GM23338 (cell line): ENCODE measurements around the gene SOX11. TPM values are rescaled to one million over a fixed set of nuclear protein-coding genes. Genes with fewer than 3 reads are reported as not detected.

Source experiments
- ATAC-seq: fragments of 200-7000 bp; cut with Tn5 transposase; 3 replicates; pipeline ENCODE4 v1.9.1; 2020
- DNase-seq: peaks from one replicate; pipeline ENCODE4 v3.0.0-alpha.2; 2015; ENCODE audit warnings: low spot score
- H2AFZ ChIP-seq: fragments of 200-600 bp; sonication (generic); 2 replicates; pipeline ENCODE4 v1.8.0; 2016; ENCODE audit warnings: antibody characterized with exemption, mild to moderate bottlenecking, moderate library complexity
- H3F3A ChIP-seq: fragments of 200-600 bp; sonication (generic); replicated peaks from 2 replicates; pipeline ENCODE4 v1.8.0; 2017; ENCODE audit warnings: antibody characterized with exemption, mixed run types, low read depth
- H3K27ac ChIP-seq: fragments of 200-600 bp; sonication (generic); 2 replicates; pipeline ENCODE4 v1.6.1; 2016; ENCODE audit warnings: low read depth
- H3K27me3 ChIP-seq: fragments of 200-600 bp; sonication (generic); 2 replicates; pipeline ENCODE4 v1.8.0; 2016; ENCODE audit warnings: mild to moderate bottlenecking, mixed run types, moderate library complexity; ENCODE audit not compliant: insufficient read depth
- H3K36me3 ChIP-seq: fragments of 200-600 bp; sonication (generic); 2 replicates; pipeline ENCODE4 v1.8.0; 2016; ENCODE audit warnings: mild to moderate bottlenecking; ENCODE audit not compliant: insufficient read depth
- H3K4me1 ChIP-seq: fragments of 200-600 bp; sonication (generic); 2 replicates; pipeline ENCODE4 v1.8.0; 2016; ENCODE audit warnings: mild to moderate bottlenecking, moderate library complexity; ENCODE audit not compliant: insufficient read depth
- H3K4me2 ChIP-seq: fragments of 200-600 bp; sonication (generic); 2 replicates; pipeline ENCODE4 v1.7.1; 2017; ENCODE audit warnings: mixed run types
- H3K4me3 ChIP-seq: fragments of 200-600 bp; sonication (generic); 2 replicates; pipeline ENCODE4 v1.6.1; 2016; ENCODE audit warnings: mixed run types
- H3K79me2 ChIP-seq: fragments of 200-600 bp; sonication (generic); replicated peaks from 2 replicates; pipeline ENCODE4 v1.8.0; 2017; ENCODE audit warnings: mild to moderate bottlenecking; ENCODE audit not compliant: insufficient read depth
- H3K9me2 ChIP-seq: fragments of 200-600 bp; sonication (generic); 2 replicates; pipeline ENCODE4 v1.8.0; 2017; ENCODE audit not compliant: insufficient read depth
- H4K20me1 ChIP-seq: fragments of 200-600 bp; sonication (generic); replicated peaks from 2 replicates; pipeline ENCODE4 v1.8.0; 2017; ENCODE audit warnings: mild to moderate bottlenecking; ENCODE audit not compliant: insufficient read depth
- H3K27ac Mint-ChIP-seq: 2 replicates; pipeline ENCODE4 v1.8.0; 2020; ENCODE audit warnings: inconsistent platforms, mild to moderate bottlenecking, moderate library complexity, mixed read lengths
- H3K27me3 Mint-ChIP-seq: 3 replicates; pipeline ENCODE4 v1.8.0; 2022; ENCODE audit warnings: low read depth, mild to moderate bottlenecking, moderate library complexity, mixed read lengths, inconsistent platforms; ENCODE audit not compliant: insufficient read depth, poor library complexity
- H3K36me3 Mint-ChIP-seq: 3 replicates; pipeline ENCODE4 v1.8.0; 2021; ENCODE audit warnings: low read depth, mild to moderate bottlenecking, inconsistent platforms, moderate library complexity, mixed read lengths
- H3K4me1 Mint-ChIP-seq: 3 replicates; pipeline ENCODE4 v1.8.0; 2020; ENCODE audit warnings: mild to moderate bottlenecking, inconsistent platforms, mixed read lengths
- H3K4me3 Mint-ChIP-seq: 3 replicates; pipeline ENCODE4 v1.8.0; 2021; ENCODE audit warnings: moderate library complexity, mild to moderate bottlenecking, inconsistent platforms, mixed read lengths
- H3K9me3 Mint-ChIP-seq: 3 replicates; pipeline ENCODE4 v1.8.0; 2020; ENCODE audit warnings: moderate library complexity, mild to moderate bottlenecking, inconsistent platforms, mixed read lengths
- CREB1 ChIP-seq: fragments of 250-450 bp; sonication (Bioruptor Pico); IDR thresholded peaks from 2 replicates; pipeline ENCODE4 v1.5.0; 2020; ENCODE audit warnings: low read depth, mild to moderate bottlenecking, moderate library complexity
- EZH2 ChIP-seq: fragments of 200-600 bp; sonication (generic); IDR thresholded peaks from one replicate; pipeline ENCODE4 v1.8.0; 2017; ENCODE audit warnings: antibody characterized with exemption, mild to moderate bottlenecking, low read depth; ENCODE audit not compliant: unreplicated experiment
- EZH2phosphoT487 ChIP-seq: fragments of 200-600 bp; sonication (generic); IDR thresholded peaks from one replicate; pipeline ENCODE4 v1.8.1; 2018; ENCODE audit warnings: antibody characterized with exemption; ENCODE audit not compliant: unreplicated experiment
- JUNB ChIP-seq: IDR thresholded peaks from one replicate; pipeline ENCODE4 v1.6.1; 2016; ENCODE audit warnings: antibody characterized with exemption; ENCODE audit not compliant: unreplicated experiment
- NANOG ChIP-seq: IDR thresholded peaks from 2 replicates; pipeline ENCODE4 v1.6.1; 2016; ENCODE audit warnings: antibody characterized with exemption, borderline replicate concordance
- POLR2AphosphoS5 ChIP-seq: IDR thresholded peaks from 2 replicates; pipeline ENCODE4 v1.6.1; 2016; ENCODE audit warnings: antibody characterized with exemption, low read depth
- STAT1 ChIP-seq: IDR thresholded peaks from one replicate; pipeline ENCODE4 v1.6.1; 2016; ENCODE audit warnings: antibody characterized with exemption; ENCODE audit not compliant: unreplicated experiment
- ZNF114 ChIP-seq: fragments of 250-450 bp; sonication (Bioruptor Pico); IDR thresholded peaks from 2 replicates; pipeline ENCODE4 v1.5.0; 2020; ENCODE audit warnings: mild to moderate bottlenecking, moderate library complexity
- ZNF331 ChIP-seq: fragments of 250-450 bp; sonication (Bioruptor Pico); IDR thresholded peaks from 2 replicates; pipeline ENCODE4 v1.5.0; 2020; ENCODE audit warnings: low read depth, mild to moderate bottlenecking, moderate library complexity
- polyA plus RNA-seq: library from polyadenylated mRNA; unstranded; fragments of >200 nt; fragmentation: Nextera tagmentation; extraction: Ambion mirVana; gene quantifications from 2 replicates; pipeline ENCODE4 v1.2.1, GENCODE V29; 2016
- total RNA-seq: library from RNA; depleted of rRNA; stranded (reverse); fragments of >200 nt; shearing (Covaris generic); gene quantifications from 2 replicates; pipeline ENCODE4 v1.2.3, GENCODE V29; 2014
- TF ChIP-seq, protein P1 (sequence below): IDR thresholded peaks from 2 replicates; pipeline ENCODE4 v1.6.1; 2016; ENCODE audit warnings: antibody characterized with exemption
- TF ChIP-seq, protein P2 (sequence below): IDR thresholded peaks from one replicate; pipeline ENCODE4 v1.6.1; 2018; ENCODE audit warnings: antibody characterized with exemption; ENCODE audit not compliant: unreplicated experiment
- TF ChIP-seq, protein P3 (sequence below), 2 experiments: fragments of 200-600 bp in 1 of 2; sonication (generic) in 1 of 2; conservative IDR thresholded peaks; 2 replicates each; pipeline versions ENCODE4 v1.5.1 to v1.6.1; 2016 to 2017; ENCODE audit warnings: antibody characterized with exemption in 2 of 2, low read depth in 2 of 2, mild to moderate bottlenecking in 2 of 2, moderate library complexity in 1 of 2
- TF ChIP-seq, protein P4 (sequence below): fragments of 250-450 bp; sonication (Bioruptor Pico); IDR thresholded peaks from 2 replicates; pipeline ENCODE4 v1.5.0; 2020; ENCODE audit warnings: mild to moderate bottlenecking, moderate library complexity

SOX11 gene
- total and polyA plus RNA-seq, 2 experiments from 2014 or later = 26.5 to 33.2 TPM

DNA sequence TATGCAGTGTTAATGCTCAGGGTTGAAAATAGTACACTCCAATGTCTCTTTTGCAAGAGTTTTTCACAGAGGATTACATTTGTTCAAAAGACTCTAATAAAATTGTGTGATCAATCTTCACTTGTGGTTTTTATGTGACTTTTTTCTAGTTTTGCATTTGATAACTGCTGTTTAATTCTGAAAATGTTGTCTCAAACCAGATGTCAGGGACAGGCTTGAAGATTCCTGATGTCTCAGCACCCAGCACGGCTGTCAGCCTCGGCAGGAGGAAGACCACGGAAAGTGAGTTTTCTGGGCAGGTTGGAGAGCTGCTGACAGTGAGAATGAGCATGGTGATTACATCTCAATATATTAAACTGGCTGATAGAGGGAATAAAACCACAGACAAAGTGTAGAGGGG, 9.1 kb downstream of the SOX11 start:
- Mint-ChIP-seq H3K27me3 (peaks cover 6% of the 10 kb centered on the region), H3K4me3 (no peak overlapping the region), H3K4me1 (peaks cover 54% of the 10 kb centered on the region), H3K27ac (peak overlapping the region; percentile 10; the same call in 1 of the 2 replicates), H3K36me3 (peaks cover 16% of the 10 kb centered on the region), H3K9me3 (no peaks in the 10 kb centered on the region; the same call in 2 of the 3 replicates)
- no peak overlapping the region for H3K4me3 ChIP-seq
- peaks cover 31% of the 10 kb centered on the region for H3K4me1 ChIP-seq
- H3K27me3 ChIP-seq = no peaks in the 10 kb centered on the region
- H4K20me1 ChIP-seq = no peaks in the 10 kb centered on the region
- no peaks in the 10 kb centered on the region for H3F3A ChIP-seq
- TF ChIP-seq ZNF114 (CRISPR knock-in tag) (no peak), POLR2AphosphoS5 (no peak), STAT1 (no peak), EZH2 (no peak), JUNB (no peak), CREB1 (CRISPR knock-in tag) (no peak), NANOG (no peak), EZH2phosphoT487 (no peak), ZNF331 (CRISPR knock-in tag) (no peak)
- TF ChIP-seq, protein P1, sequence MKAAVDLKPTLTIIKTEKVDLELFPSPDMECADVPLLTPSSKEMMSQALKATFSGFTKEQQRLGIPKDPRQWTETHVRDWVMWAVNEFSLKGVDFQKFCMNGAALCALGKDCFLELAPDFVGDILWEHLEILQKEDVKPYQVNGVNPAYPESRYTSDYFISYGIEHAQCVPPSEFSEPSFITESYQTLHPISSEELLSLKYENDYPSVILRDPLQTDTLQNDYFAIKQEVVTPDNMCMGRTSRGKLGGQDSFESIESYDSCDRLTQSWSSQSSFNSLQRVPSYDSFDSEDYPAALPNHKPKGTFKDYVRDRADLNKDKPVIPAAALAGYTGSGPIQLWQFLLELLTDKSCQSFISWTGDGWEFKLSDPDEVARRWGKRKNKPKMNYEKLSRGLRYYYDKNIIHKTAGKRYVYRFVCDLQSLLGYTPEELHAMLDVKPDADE = no peak
- TF ChIP-seq, protein P2, sequence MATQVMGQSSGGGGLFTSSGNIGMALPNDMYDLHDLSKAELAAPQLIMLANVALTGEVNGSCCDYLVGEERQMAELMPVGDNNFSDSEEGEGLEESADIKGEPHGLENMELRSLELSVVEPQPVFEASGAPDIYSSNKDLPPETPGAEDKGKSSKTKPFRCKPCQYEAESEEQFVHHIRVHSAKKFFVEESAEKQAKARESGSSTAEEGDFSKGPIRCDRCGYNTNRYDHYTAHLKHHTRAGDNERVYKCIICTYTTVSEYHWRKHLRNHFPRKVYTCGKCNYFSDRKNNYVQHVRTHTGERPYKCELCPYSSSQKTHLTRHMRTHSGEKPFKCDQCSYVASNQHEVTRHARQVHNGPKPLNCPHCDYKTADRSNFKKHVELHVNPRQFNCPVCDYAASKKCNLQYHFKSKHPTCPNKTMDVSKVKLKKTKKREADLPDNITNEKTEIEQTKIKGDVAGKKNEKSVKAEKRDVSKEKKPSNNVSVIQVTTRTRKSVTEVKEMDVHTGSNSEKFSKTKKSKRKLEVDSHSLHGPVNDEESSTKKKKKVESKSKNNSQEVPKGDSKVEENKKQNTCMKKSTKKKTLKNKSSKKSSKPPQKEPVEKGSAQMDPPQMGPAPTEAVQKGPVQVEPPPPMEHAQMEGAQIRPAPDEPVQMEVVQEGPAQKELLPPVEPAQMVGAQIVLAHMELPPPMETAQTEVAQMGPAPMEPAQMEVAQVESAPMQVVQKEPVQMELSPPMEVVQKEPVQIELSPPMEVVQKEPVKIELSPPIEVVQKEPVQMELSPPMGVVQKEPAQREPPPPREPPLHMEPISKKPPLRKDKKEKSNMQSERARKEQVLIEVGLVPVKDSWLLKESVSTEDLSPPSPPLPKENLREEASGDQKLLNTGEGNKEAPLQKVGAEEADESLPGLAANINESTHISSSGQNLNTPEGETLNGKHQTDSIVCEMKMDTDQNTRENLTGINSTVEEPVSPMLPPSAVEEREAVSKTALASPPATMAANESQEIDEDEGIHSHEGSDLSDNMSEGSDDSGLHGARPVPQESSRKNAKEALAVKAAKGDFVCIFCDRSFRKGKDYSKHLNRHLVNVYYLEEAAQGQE = no peak
- TF ChIP-seq, protein P3, sequence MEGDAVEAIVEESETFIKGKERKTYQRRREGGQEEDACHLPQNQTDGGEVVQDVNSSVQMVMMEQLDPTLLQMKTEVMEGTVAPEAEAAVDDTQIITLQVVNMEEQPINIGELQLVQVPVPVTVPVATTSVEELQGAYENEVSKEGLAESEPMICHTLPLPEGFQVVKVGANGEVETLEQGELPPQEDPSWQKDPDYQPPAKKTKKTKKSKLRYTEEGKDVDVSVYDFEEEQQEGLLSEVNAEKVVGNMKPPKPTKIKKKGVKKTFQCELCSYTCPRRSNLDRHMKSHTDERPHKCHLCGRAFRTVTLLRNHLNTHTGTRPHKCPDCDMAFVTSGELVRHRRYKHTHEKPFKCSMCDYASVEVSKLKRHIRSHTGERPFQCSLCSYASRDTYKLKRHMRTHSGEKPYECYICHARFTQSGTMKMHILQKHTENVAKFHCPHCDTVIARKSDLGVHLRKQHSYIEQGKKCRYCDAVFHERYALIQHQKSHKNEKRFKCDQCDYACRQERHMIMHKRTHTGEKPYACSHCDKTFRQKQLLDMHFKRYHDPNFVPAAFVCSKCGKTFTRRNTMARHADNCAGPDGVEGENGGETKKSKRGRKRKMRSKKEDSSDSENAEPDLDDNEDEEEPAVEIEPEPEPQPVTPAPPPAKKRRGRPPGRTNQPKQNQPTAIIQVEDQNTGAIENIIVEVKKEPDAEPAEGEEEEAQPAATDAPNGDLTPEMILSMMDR (conservative IDR thresholded peaks at IDR 0.05; ENCODE audit: low read depth in 2 of 2) = no peak
- TF ChIP-seq, protein P4, sequence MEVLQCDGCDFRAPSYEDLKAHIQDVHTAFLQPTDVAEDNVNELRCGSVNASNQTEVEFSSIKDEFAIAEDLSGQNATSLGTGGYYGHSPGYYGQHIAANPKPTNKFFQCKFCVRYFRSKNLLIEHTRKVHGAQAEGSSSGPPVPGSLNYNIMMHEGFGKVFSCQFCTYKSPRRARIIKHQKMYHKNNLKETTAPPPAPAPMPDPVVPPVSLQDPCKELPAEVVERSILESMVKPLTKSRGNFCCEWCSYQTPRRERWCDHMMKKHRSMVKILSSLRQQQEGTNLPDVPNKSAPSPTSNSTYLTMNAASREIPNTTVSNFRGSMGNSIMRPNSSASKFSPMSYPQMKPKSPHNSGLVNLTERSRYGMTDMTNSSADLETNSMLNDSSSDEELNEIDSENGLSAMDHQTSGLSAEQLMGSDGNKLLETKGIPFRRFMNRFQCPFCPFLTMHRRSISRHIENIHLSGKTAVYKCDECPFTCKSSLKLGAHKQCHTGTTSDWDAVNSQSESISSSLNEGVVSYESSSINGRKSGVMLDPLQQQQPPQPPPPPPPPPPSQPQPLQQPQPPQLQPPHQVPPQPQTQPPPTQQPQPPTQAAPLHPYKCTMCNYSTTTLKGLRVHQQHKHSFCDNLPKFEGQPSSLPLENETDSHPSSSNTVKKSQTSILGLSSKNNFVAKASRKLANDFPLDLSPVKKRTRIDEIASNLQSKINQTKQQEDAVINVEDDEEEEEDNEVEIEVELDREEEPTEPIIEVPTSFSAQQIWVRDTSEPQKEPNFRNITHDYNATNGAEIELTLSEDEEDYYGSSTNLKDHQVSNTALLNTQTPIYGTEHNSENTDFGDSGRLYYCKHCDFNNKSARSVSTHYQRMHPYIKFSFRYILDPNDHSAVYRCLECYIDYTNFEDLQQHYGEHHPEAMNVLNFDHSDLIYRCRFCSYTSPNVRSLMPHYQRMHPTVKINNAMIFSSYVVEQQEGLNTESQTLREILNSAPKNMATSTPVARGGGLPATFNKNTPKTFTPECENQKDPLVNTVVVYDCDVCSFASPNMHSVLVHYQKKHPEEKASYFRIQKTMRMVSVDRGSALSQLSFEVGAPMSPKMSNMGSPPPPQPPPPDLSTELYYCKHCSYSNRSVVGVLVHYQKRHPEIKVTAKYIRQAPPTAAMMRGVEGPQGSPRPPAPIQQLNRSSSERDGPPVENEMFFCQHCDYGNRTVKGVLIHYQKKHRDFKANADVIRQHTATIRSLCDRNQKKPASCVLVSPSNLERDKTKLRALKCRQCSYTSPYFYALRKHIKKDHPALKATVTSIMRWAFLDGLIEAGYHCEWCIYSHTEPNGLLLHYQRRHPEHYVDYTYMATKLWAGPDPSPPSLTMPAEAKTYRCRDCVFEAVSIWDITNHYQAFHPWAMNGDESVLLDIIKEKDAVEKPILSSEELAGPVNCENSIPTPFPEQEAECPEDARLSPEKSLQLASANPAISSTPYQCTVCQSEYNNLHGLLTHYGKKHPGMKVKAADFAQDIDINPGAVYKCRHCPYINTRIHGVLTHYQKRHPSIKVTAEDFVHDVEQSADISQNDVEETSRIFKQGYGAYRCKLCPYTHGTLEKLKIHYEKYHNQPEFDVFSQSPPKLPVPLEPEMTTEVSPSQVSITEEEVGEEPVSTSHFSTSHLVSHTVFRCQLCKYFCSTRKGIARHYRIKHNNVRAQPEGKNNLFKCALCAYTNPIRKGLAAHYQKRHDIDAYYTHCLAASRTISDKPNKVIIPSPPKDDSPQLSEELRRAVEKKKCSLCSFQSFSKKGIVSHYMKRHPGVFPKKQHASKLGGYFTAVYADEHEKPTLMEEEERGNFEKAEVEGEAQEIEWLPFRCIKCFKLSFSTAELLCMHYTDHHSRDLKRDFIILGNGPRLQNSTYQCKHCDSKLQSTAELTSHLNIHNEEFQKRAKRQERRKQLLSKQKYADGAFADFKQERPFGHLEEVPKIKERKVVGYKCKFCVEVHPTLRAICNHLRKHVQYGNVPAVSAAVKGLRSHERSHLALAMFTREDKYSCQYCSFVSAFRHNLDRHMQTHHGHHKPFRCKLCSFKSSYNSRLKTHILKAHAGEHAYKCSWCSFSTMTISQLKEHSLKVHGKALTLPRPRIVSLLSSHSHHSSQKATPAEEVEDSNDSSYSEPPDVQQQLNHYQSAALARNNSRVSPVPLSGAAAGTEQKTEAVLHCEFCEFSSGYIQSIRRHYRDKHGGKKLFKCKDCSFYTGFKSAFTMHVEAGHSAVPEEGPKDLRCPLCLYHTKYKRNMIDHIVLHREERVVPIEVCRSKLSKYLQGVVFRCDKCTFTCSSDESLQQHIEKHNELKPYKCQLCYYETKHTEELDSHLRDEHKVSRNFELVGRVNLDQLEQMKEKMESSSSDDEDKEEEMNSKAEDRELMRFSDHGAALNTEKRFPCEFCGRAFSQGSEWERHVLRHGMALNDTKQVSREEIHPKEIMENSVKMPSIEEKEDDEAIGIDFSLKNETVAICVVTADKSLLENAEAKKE = no peak
- DNase-seq = no peak
- peak overlapping the region; percentile 23; the same call in 1 of the 2 replicates for H3K4me2 ChIP-seq
- no peak overlapping the region for H3K27ac ChIP-seq
- H3K79me2 ChIP-seq = peaks cover 30% of the 10 kb centered on the region; the same call in 1 of the 2 replicates
- ATAC-seq = no peak
- H3K36me3 ChIP-seq = no peaks in the 10 kb centered on the region
- H2AFZ ChIP-seq = no peak overlapping the region
- 0 out of 2 replicates have a peak, but pooled peaks cover 4% of the 10 kb centered on the region for H3K9me2 ChIP-seq
